Tibial artery (tissue), 4 donors: Measurements from ENCODE around the gene ADCYAP1.

Experiments used
- DNase-seq, 2 donors: peaks; one replicate each; pipeline ENCODE4 v3.0.0-alpha.2; 2019
- H3K27ac ChIP-seq, 2 donors: fragments of 200-600 bp; sonication (generic) in 1 of 2; 1 replicate in 1 of 2; 2 replicates in 1 of 2; pipeline ENCODE4 v1.5.1; 2018 to 2019; ENCODE audit warnings: mild to moderate bottlenecking in 1 of 2
- H3K27me3 ChIP-seq, 2 donors: fragments of 200-600 bp; sonication (generic) in 1 of 2; one replicate each; pipeline versions ENCODE4 v1.5.1 to v1.6.0; 2016 to 2019
- H3K36me3 ChIP-seq, 3 donors: fragments of 200-600 bp; sonication (generic) in 2 of 3; one replicate each; pipeline ENCODE4 v1.5.1; 2016 to 2019; ENCODE audit warnings: mild to moderate bottlenecking in 2 of 3
- H3K4me1 ChIP-seq, 4 donors: fragments of 200-600 bp; sonication (generic) in 2 of 4; 1 replicate in 3 of 4; 2 replicates in 1 of 4; pipeline ENCODE4 v1.5.1; 2016 to 2019
- H3K4me3 ChIP-seq, 2 donors: fragments of 200-600 bp; sonication (generic) in 1 of 2; 1 replicate in 1 of 2; 2 replicates in 1 of 2; pipeline ENCODE4 v1.5.1; 2018 to 2019; ENCODE audit warnings: mild to moderate bottlenecking in 2 of 2
- H3K9me3 ChIP-seq, 3 donors: fragments of 200-600 bp; sonication (generic) in 1 of 3; one replicate each; pipeline ENCODE4 v1.5.1; 2016 to 2019
- CTCF ChIP-seq, 2 experiments: fragments of 200-600 bp in 1 of 2; fragments of 450-650 bp in 1 of 2; IDR thresholded peaks; one replicate each; pipeline ENCODE4 v1.5.1; 2017 to 2019; ENCODE audit warnings: antibody characterized with exemption in 2 of 2, mild to moderate bottlenecking in 1 of 2, moderate library complexity in 1 of 2
- intact Hi-C: fragments of 100-400 bp; cut with DNase I; formaldehyde crosslinking; loops from one replicate; pipeline ENCODE4 v1.15.0; 2023; ENCODE audit warnings: low total_unique reads

The ADCYAP1 gene

GRCh38 chr18:941331-941730 lies 36.7 kb downstream of the ADCYAP1 start:
- DNase-seq: no peak
- no peak overlapping the region for H3K4me3 ChIP-seq
- H3K36me3 ChIP-seq: no peaks in the 10 kb centered on the region
- H3K27me3 ChIP-seq: no peaks in the 10 kb centered on the region
- intact Hi-C loops: no loop called here
- H3K27ac ChIP-seq: no peak overlapping the region
- no peaks in the 10 kb centered on the region for H3K9me3 ChIP-seq
- TF ChIP-seq CTCF (IDR thresholded peaks at IDR 0.05): no peak
- H3K4me1 ChIP-seq: no peaks in the 10 kb centered on the region

- Histone ChIP-seq H3K27me3 (no peaks in the 10 kb centered on the region), H3K9me3 (no peaks in the 10 kb centered on the region), H3K4me3 (no peak overlapping the region), H3K36me3 (no peaks in the 10 kb centered on the region), H3K27ac (no peak overlapping the region), H3K4me1 (no peaks in the 10 kb centered on the region)
- no peak for TF ChIP-seq CTCF (IDR thresholded peaks at IDR 0.05)
- no peak for DNase-seq
- intact Hi-C loops: no loop called here
These were observed 39.8 kb downstream of the ADCYAP1 start for GRCh38 chr18:944440-944839.

- no peak for TF ChIP-seq CTCF (IDR thresholded peaks at IDR 0.05)
- Histone ChIP-seq H3K36me3 (no peaks in the 10 kb centered on the region), H3K27ac (no peak overlapping the region), H3K4me1 (no peaks in the 10 kb centered on the region), H3K4me3 (no peak overlapping the region), H3K9me3 (no peaks in the 10 kb centered on the region), H3K27me3 (no peaks in the 10 kb centered on the region)
- DNase-seq: no peak
- intact Hi-C loops: no loop called here
These were observed 45.3 kb downstream of the ADCYAP1 start for GRCh38 chr18:949724-950631.

GRCh38 chr18:950882-951495 lies 46.3 kb downstream of the ADCYAP1 start:
- H3K4me3 ChIP-seq: no peak overlapping the region
- DNase-seq: no peak
- H3K9me3 ChIP-seq: no peaks in the 10 kb centered on the region
- H3K27me3 ChIP-seq: no peaks in the 10 kb centered on the region
- intact Hi-C loops: no loop called here
- no peaks in the 10 kb centered on the region for H3K4me1 ChIP-seq
- no peak for TF ChIP-seq CTCF (IDR thresholded peaks at IDR 0.05)
- no peak overlapping the region for H3K27ac ChIP-seq
- H3K36me3 ChIP-seq: no peaks in the 10 kb centered on the region

GRCh38 chr18:955384-956066 lies 50.9 kb downstream of the ADCYAP1 start:
- Histone ChIP-seq H3K27ac (no peak overlapping the region), H3K9me3 (no peaks in the 10 kb centered on the region), H3K36me3 (no peaks in the 10 kb centered on the region), H3K4me3 (no peak overlapping the region), H3K27me3 (no peaks in the 10 kb centered on the region), H3K4me1 (no peaks in the 10 kb centered on the region)
- TF ChIP-seq CTCF (IDR thresholded peaks at IDR 0.05): no peak
- intact Hi-C loops: no loop called here
- no peak for DNase-seq
